GM12891 (cell line): ENCODE measurements around the gene CDH13.

Source experiments
- POLR2A ChIP-seq: IDR thresholded peaks from 2 replicates; pipeline ENCODE4 v1.6.1; 2011; ENCODE audit warnings: low read depth, low read length, control low read depth
- POLR2AphosphoS5 ChIP-seq: IDR thresholded peaks from 2 replicates; pipeline ENCODE4 v1.6.1; 2011; ENCODE audit warnings: low read depth, low read length, control low read depth
- POU2F2 ChIP-seq: IDR thresholded peaks from 2 replicates; pipeline ENCODE4 v1.6.1; 2011; ENCODE audit warnings: low read depth, mild to moderate bottlenecking, control low read depth, low read length, moderate library complexity
- SPI1 ChIP-seq: IDR thresholded peaks from 2 replicates; pipeline ENCODE4 v1.6.1; 2011; ENCODE audit warnings: low read depth, low read length, control low read depth
- TAF1 ChIP-seq: IDR thresholded peaks from 2 replicates; pipeline ENCODE4 v1.6.1; 2011; ENCODE audit warnings: low read depth, low read length, control low read depth

GRCh38 chr16:82713778-82714177 lies 87.0 kb downstream of the CDH13 start:
- TF ChIP-seq POLR2AphosphoS5 (no peak), POLR2A (no peak), TAF1 (no peak), SPI1 (no peak), POU2F2 (no peak)
